MM.1S (cell line): Measurements from ENCODE around the gene IFNK.

Experiments
- CTCF ChIP-seq: fragments of 300-600 bp; sonication (generic); IDR thresholded peaks from 2 replicates; pipeline ENCODE4 v1.5.1; 2016; ENCODE audit warnings: antibody characterized with exemption, low read length, mixed read lengths
- EZH2 ChIP-seq: fragments of 300-600 bp; sonication (generic); optimal IDR thresholded peaks from 2 replicates; pipeline ENCODE3; 2017; ENCODE audit warnings: low read depth, mild to moderate bottlenecking, antibody characterized with exemption, low read length, mixed read lengths
- EZH2phosphoT487 ChIP-seq: fragments of 300-600 bp; sonication (generic); IDR thresholded peaks from 2 replicates; pipeline ENCODE4 v1.6.1; 2018; ENCODE audit warnings: antibody characterized with exemption, low read length

- TF ChIP-seq CTCF = no peak
- no peak for TF ChIP-seq EZH2phosphoT487
- no peak for TF ChIP-seq EZH2
Observed at GRCh38 chr9:27565696-27566095, 41.6 kb downstream of the IFNK start.
